T-helper 17 cell (primary cell): Measurements from ENCODE around the gene TMEM263. TPM values are rescaled to one million over a fixed set of nuclear protein-coding genes. Genes with fewer than 3 reads are reported as not detected.

Source experiments
- ATAC-seq: fragments of 150-1000 bp; cut with Tn5 transposase; 2 replicates; pipeline ENCODE4 v1.10.0; 2021; ENCODE audit warnings: mild to moderate bottlenecking, moderate library complexity
- DNase-seq, 3 donors: peaks; one replicate each; pipeline versions ENCODE4 v3.0.0 to v3.0.0-alpha.2; 2020 to 2021
- H3K9me3 ChIP-seq: one replicate; pipeline ENCODE4 v1.7.0; 2013; ENCODE audit warnings: low read length, mild to moderate bottlenecking; ENCODE audit not compliant: control insufficient read depth, poor library complexity, severe bottlenecking
- H3K27ac Mint-ChIP-seq: one replicate; pipeline ENCODE4 v1.8.0; 2022; ENCODE audit warnings: mild to moderate bottlenecking, moderate library complexity, mixed read lengths
- H3K27me3 Mint-ChIP-seq: one replicate; pipeline ENCODE4 v1.8.0; 2022; ENCODE audit warnings: mixed read lengths
- H3K36me3 Mint-ChIP-seq: one replicate; pipeline ENCODE4 v1.8.0; 2022; ENCODE audit warnings: low read depth, mixed read lengths
- H3K4me1 Mint-ChIP-seq: one replicate; pipeline ENCODE4 v1.8.0; 2022; ENCODE audit warnings: mild to moderate bottlenecking, mixed read lengths
- H3K4me3 Mint-ChIP-seq: one replicate; pipeline ENCODE4 v1.8.0; 2022; ENCODE audit warnings: mild to moderate bottlenecking, moderate library complexity, mixed read lengths
- total RNA-seq, 4 donors: library from RNA in 2 of 4; stranded (reverse) in 2 of 4; gene quantifications; one replicate each; pipeline ENCODE4 v1.2.3 and lab custom pipeline; 2022 to 2026

Gene TMEM263
- total RNA-seq, 2 donors from 2014 or later = 34.4 to 35.1 TPM

DNA sequence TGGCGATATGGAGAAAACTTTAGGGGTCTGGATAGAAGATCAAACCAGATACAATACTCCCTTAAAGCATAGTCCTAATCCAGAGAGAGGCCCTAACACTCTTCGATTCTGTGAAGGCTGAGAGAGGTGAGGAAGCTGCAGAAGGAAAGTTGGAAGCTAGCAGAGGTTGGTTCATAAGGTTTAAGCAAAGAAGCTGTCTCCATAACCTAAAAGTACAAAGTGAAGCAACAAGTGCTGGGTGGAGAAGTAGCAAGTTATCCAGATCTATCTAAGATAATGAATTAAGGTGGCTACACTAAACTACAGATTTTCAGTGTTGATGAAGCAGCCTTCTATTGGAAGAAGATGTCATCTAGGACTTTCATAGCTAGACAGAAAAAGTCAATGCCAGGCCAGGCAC, 55.8 kb downstream of the TMEM263 start:
- no peak overlapping the region for H3K4me3 Mint-ChIP-seq
- DNase-seq (no peak), ATAC-seq (no peak)
- peaks cover 3% of the 10 kb centered on the region for H3K36me3 Mint-ChIP-seq
- H3K27ac Mint-ChIP-seq = peak overlapping the region; percentile 77
- H3K27me3 Mint-ChIP-seq = no peaks in the 10 kb centered on the region
- no peaks in the 10 kb centered on the region for H3K9me3 ChIP-seq
- peaks cover 3% of the 10 kb centered on the region for H3K4me1 Mint-ChIP-seq

DNA sequence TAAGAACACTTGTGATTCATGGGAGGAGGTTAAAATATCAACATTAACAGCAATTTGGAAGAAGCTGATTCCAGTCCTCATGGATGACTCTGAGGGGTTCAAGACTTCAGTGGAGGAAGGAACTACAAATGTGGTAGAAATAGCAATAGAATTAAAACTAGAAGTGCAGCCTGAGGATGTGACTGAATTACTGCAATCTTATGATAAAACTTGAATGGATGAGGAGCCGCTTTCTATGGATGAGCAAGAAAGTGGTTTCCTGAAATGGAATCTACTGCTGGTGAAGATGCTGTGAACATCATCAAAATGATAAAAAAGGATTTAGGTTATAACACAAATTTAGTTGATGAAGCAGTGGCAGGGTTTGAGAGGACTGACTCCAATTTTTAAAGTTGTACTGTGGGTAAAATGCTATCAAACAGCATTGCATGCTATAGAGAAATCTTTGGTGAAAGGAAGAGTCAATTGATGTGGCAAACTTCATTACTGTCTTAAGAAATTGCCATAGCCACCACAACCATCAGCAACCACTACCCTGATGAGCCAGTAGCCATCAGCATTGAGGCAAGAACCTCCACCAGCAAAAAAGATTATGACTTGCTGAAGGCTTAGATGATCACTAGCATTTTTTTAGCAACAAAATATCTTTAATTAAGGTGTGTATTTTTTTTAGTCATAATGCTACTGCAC, 57.2 kb downstream of the TMEM263 start:
- ATAC-seq = no peak
- Mint-ChIP-seq H3K4me3 (peak overlapping the region; percentile 25), H3K27me3 (no peaks in the 10 kb centered on the region), H3K27ac (no peak overlapping the region), H3K4me1 (peaks cover 3% of the 10 kb centered on the region), H3K36me3 (peaks cover 11% of the 10 kb centered on the region)
- DNase-seq = no peak
- no peaks in the 10 kb centered on the region for H3K9me3 ChIP-seq

GRCh38 chr12:107014055-107014454, 58.3 kb downstream of the TMEM263 start:
- H3K9me3 ChIP-seq = no peaks in the 10 kb centered on the region
- H3K27me3 Mint-ChIP-seq = no peaks in the 10 kb centered on the region
- H3K36me3 Mint-ChIP-seq = peaks cover 11% of the 10 kb centered on the region
- ATAC-seq = peak; percentile 91
- peaks cover 3% of the 10 kb centered on the region for H3K4me1 Mint-ChIP-seq
- peak in 2 of 3 donors; percentile 18 to 21 for DNase-seq
- H3K27ac Mint-ChIP-seq = no peak overlapping the region
- H3K4me3 Mint-ChIP-seq = no peak overlapping the region

DNA sequence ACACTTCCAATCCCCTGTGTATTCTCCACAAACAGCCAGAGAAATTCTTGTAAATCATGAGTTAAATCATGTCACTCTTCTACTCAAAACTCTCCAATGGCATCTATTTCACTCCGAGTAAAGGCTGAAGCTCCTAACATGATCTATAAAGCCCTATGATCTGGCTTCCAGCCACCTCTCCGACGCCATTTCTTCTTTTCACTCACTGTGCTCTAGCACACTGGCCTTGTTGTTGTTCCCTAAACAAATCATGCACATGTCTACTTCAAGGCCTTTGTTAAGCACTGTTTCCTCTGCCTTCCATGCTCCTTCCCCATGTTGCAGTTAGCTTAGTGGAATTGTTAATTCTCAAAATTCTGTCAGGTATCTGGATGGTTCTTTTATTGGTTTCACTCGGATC, 61.3 kb downstream of the TMEM263 start:
- DNase-seq = no peak
- H3K27me3 Mint-ChIP-seq = no peaks in the 10 kb centered on the region
- H3K4me1 Mint-ChIP-seq = no peaks in the 10 kb centered on the region

DNA sequence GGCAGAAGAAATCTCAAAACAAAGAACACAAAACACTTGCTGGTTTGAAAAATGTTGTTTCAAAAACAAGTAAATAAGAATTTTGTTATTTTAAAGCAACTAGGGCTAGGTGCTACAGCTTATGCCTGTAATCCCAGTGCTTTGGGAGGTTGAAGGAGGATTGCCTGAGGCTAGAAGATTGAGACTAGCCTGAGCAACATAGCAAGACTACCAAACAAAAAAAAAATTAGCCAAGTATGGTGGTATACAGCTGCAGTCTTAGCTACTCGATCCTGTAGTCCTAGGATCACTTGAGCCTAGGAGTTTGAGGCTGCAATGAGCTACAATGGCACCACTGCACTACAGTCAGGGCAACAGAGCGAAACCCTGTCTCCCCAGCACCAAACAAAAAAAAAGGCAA, 63.8 kb downstream of the TMEM263 start:
- peaks cover 15% of the 10 kb centered on the region for H3K36me3 Mint-ChIP-seq
- ATAC-seq (no peak), DNase-seq (no peak)
- H3K4me1 Mint-ChIP-seq = peaks cover 9% of the 10 kb centered on the region
- no peak overlapping the region for H3K4me3 Mint-ChIP-seq
- no peaks in the 10 kb centered on the region for H3K9me3 ChIP-seq
- no peak overlapping the region for H3K27ac Mint-ChIP-seq
- no peaks in the 10 kb centered on the region for H3K27me3 Mint-ChIP-seq

More for the DNA sequence above, 61.3 kb downstream of the TMEM263 start:
- H3K27ac Mint-ChIP-seq = no peak overlapping the region
- no peaks in the 10 kb centered on the region for H3K9me3 ChIP-seq
- H3K36me3 Mint-ChIP-seq = peaks cover 18% of the 10 kb centered on the region
- no peak for ATAC-seq
- peak overlapping the region; percentile 4 for H3K4me3 Mint-ChIP-seq

Other genes with a start within 250 kb of the TMEM263 start
- 10 to 100 TPM; 12.8 to 19.9 TPM for gene RIC8B, start 181.2 kb upstream of the TMEM263 start, total RNA-seq
- 10 to 100 TPM; 12.7 to 13.8 TPM for gene MTERF2, start 31.2 kb downstream of the TMEM263 start, total RNA-seq
- gene CRY1, start 137.6 kb downstream of the TMEM263 start, total RNA-seq = 100 to 1,000 TPM; 108 to 109 TPM